H1 (cell line): Measurements from ENCODE around the gene SLK.

ENCODE experiments used
- EP300 ChIP-seq, 2 experiments: IDR thresholded peaks; 1 replicate in 1 of 2; 2 replicates in 1 of 2; pipeline ENCODE4 v1.6.1; 2011 to 2012; ENCODE audit warnings: low read depth in 2 of 2, low read length in 2 of 2, mild to moderate bottlenecking in 2 of 2, borderline replicate concordance in 1 of 2, inconsistent platforms in 1 of 2, moderate library complexity in 1 of 2
- EZH2 ChIP-seq: fragments of 200-600 bp; sonication (generic); IDR thresholded peaks from 2 replicates; pipeline ENCODE4 v1.7.1; 2012; ENCODE audit warnings: low read depth, mild to moderate bottlenecking, moderate library complexity, low read length, inconsistent platforms; ENCODE audit not compliant: severe bottlenecking
- JUN ChIP-seq: IDR thresholded peaks from 2 replicates; pipeline ENCODE4 v1.6.1; 2011; ENCODE audit warnings: low read depth, mild to moderate bottlenecking, improper control_type of control experiment, low read length
- RAD21 ChIP-seq, 2 experiments: IDR thresholded peaks in 1 of 2; conservative IDR thresholded peaks in 1 of 2; 2 replicates each; pipeline ENCODE4 v1.6.1; 2011; ENCODE audit warnings: low read depth in 2 of 2, low read length in 2 of 2, improper control_type of control experiment in 1 of 2, inconsistent platforms in 1 of 2, mild to moderate bottlenecking in 1 of 2, moderate library complexity in 1 of 2
- SRF ChIP-seq: IDR thresholded peaks from 2 replicates; pipeline ENCODE4 v1.6.1; 2011; ENCODE audit warnings: mild to moderate bottlenecking, low read depth, low read length, moderate library complexity
- TF ChIP-seq, protein P1 (sequence below), 3 experiments: IDR thresholded peaks; 1 replicate in 2 of 3; 2 replicates in 1 of 3; pipeline versions ENCODE4 v1.5.1 to v1.6.1; 2011; ENCODE audit warnings: low read length in 3 of 3, mild to moderate bottlenecking in 3 of 3, inconsistent platforms in 2 of 3, low read depth in 1 of 3, moderate library complexity in 1 of 3; ENCODE audit not compliant: insufficient read depth in 1 of 3; ENCODE audit errors: control extremely low read depth in 1 of 3

DNA sequence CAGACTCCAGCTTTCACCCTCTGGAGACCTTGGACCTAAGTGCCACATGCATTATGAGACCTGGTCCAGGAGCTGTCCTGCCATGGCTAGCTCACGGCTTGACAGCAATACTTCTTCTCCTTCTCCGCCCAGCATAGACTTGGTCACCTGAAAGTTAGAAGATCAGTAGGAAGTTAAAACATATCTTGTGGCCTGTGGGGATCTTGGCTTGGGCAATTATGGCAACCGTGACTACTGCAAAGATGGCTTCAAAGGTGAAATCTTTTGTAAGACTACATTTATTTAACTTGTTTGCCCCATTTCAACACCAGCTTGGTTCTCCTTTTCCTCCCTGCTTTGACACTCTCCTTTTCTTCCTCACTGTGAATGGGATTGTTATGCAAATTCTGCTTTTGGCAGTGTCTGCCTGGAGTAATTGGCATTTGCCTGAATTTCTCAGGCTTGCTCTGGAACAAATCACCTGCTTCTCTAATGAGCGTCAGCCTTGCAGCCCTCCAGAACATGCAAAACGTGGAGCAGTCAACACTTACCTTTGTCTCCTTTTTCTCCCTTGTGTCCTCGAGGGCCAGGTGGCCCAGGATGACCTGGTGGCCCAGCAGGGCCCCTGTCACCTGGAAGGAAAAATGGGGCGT, 65.3 kb downstream of the SLK start:
- TF ChIP-seq, protein P1, sequence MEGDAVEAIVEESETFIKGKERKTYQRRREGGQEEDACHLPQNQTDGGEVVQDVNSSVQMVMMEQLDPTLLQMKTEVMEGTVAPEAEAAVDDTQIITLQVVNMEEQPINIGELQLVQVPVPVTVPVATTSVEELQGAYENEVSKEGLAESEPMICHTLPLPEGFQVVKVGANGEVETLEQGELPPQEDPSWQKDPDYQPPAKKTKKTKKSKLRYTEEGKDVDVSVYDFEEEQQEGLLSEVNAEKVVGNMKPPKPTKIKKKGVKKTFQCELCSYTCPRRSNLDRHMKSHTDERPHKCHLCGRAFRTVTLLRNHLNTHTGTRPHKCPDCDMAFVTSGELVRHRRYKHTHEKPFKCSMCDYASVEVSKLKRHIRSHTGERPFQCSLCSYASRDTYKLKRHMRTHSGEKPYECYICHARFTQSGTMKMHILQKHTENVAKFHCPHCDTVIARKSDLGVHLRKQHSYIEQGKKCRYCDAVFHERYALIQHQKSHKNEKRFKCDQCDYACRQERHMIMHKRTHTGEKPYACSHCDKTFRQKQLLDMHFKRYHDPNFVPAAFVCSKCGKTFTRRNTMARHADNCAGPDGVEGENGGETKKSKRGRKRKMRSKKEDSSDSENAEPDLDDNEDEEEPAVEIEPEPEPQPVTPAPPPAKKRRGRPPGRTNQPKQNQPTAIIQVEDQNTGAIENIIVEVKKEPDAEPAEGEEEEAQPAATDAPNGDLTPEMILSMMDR (IDR thresholded peaks at IDR 0.05; ENCODE audit: control extremely low read depth in 1 of 3, insufficient read depth in 1 of 3, low read depth in 1 of 3, low read length in 3 of 3): no peak
- no peak for TF ChIP-seq RAD21 (IDR thresholded peaks at IDR 0.05 in 1 of 2, conservative IDR thresholded peaks at IDR 0.05 in 1 of 2; ENCODE audit: low read depth in 2 of 2, low read length in 2 of 2)
- no peak for TF ChIP-seq EP300 (IDR thresholded peaks at IDR 0.05; ENCODE audit: borderline replicate concordance in 1 of 2, low read depth in 2 of 2, low read length in 2 of 2)
- no peak for TF ChIP-seq EZH2
- TF ChIP-seq JUN: no peak
- no peak for TF ChIP-seq SRF
